HCT116 (cell line): ENCODE data around the gene NECAB2.

Experiments
- CBX3 ChIP-seq: IDR thresholded peaks from 2 replicates; pipeline ENCODE4 v1.6.1; 2012; ENCODE audit warnings: low read depth
- CEBPB ChIP-seq: IDR thresholded peaks from 2 replicates; pipeline ENCODE4 v1.6.1; 2012; ENCODE audit warnings: low read depth
- CTCF ChIP-seq, 3 experiments: fragments of 200-600 bp in 1 of 3; sonication (generic) in 1 of 3; IDR thresholded peaks in 2 of 3; conservative IDR thresholded peaks in 1 of 3; 2 replicates each; pipeline ENCODE4 v1.5.1; 2012 to 2017; ENCODE audit warnings: low read depth in 2 of 3, low read length in 2 of 3, antibody characterized with exemption in 1 of 3, borderline replicate concordance in 1 of 3, control low read depth in 1 of 3, mild to moderate bottlenecking in 1 of 3, mixed read lengths in 1 of 3, mixed run types in 1 of 3, moderate library complexity in 1 of 3; ENCODE audit not compliant: insufficient read depth in 1 of 3
- ELF1 ChIP-seq: IDR thresholded peaks from 2 replicates; pipeline ENCODE4 v1.6.1; 2012; ENCODE audit warnings: low read depth, borderline replicate concordance
- EZH2 ChIP-seq: fragments of 200-600 bp; sonication (generic); IDR thresholded peaks from 2 replicates; pipeline ENCODE4 v1.6.1; 2017; ENCODE audit warnings: antibody characterized with exemption, mixed run types
- EZH2phosphoT487 ChIP-seq: fragments of 200-600 bp; IDR thresholded peaks from 2 replicates; pipeline ENCODE4 v1.6.1; 2018; ENCODE audit warnings: antibody characterized with exemption, borderline replicate concordance
- FOSL1 ChIP-seq: IDR thresholded peaks from 2 replicates; pipeline ENCODE4 v1.6.1; 2012; ENCODE audit warnings: low read depth
- POLR2A ChIP-seq: IDR thresholded peaks from 2 replicates; pipeline ENCODE4 v1.7.0; 2011; ENCODE audit warnings: borderline replicate concordance; ENCODE audit not compliant: insufficient read depth, insufficient read length; ENCODE audit errors: extremely low read depth
- POLR2AphosphoS5 ChIP-seq: IDR thresholded peaks from 2 replicates; pipeline ENCODE4 v1.6.1; 2011; ENCODE audit warnings: mild to moderate bottlenecking, low read depth, low read length, moderate library complexity
- RAD21 ChIP-seq: IDR thresholded peaks from 2 replicates; pipeline ENCODE4 v1.6.1; 2012; ENCODE audit warnings: low read depth, mild to moderate bottlenecking
- REST ChIP-seq: IDR thresholded peaks from 2 replicates; pipeline ENCODE4 v1.6.1; 2012; ENCODE audit warnings: low read depth
- SRF ChIP-seq: IDR thresholded peaks from 2 replicates; pipeline ENCODE4 v1.6.1; 2012; ENCODE audit warnings: low read depth
- TCF7L2 ChIP-seq: IDR thresholded peaks from 2 replicates; pipeline ENCODE4 v1.7.0; 2011; ENCODE audit warnings: borderline replicate concordance, inconsistent platforms; ENCODE audit not compliant: insufficient read depth, insufficient read length; ENCODE audit errors: extremely low read depth
- ZBTB33 ChIP-seq: IDR thresholded peaks from 2 replicates; pipeline ENCODE4 v1.6.1; 2011; ENCODE audit warnings: mild to moderate bottlenecking, low read length, moderate library complexity; ENCODE audit not compliant: insufficient replicate concordance; ENCODE audit errors: extremely low read depth

- TF ChIP-seq CTCF (IDR thresholded peaks at IDR 0.05 in 2 of 3, conservative IDR thresholded peaks at IDR 0.05 in 1 of 3; ENCODE audit: borderline replicate concordance in 1 of 3, insufficient read depth in 1 of 3, low read depth in 2 of 3, low read length in 2 of 3) (no peak), RAD21 (no peak), EZH2phosphoT487 (no peak), POLR2A (no peak), SRF (no peak), ELF1 (no peak), EZH2 (no peak), TCF7L2 (no peak), FOSL1 (no peak), CEBPB (no peak), POLR2AphosphoS5 (no peak), ZBTB33 (no peak), REST (no peak), CBX3 (no peak)
These were observed 61.4 kb downstream of the NECAB2 start for GRCh38 chr16:84029297-84030047.
